ENCODE results near the gene HCN3.
"Not testable (repeated sequence)": the region's sequence is repeated elsewhere in the genome, so short reads cannot be mapped to it uniquely, and the experiment has no call there.

HCN3 gene

DNA sequence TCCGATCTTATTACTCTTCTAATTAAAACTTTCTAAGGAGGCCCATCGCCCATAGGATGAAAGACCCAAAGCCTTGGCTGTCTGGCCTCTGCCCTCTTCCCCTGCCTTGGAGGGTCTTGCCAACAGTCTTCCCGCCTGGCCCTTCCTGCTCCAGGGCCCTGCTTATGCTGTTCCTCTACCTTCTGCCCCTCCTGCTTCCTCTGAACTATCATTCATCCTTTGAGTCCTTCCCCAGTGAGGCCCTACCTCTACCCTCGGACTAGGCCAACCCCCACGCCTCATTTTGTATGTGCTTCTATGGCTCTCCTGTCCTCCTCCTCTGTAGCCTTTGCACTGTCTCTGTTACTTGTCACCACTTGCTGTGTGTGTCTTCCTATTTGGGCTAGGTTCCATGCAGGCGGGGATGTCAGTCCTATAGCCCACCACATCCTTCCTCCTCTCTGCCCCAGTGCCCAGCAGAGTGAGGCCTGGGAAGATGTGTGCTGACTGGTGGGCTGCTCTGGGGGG is 48.8 kb downstream of the HCN3 start:
- H3K4me3 Mint-ChIP-seq = peak overlapping the region; percentile 92
- peak overlapping the region; percentile 58 for H3K27ac Mint-ChIP-seq
- TF ChIP-seq, protein P1, sequence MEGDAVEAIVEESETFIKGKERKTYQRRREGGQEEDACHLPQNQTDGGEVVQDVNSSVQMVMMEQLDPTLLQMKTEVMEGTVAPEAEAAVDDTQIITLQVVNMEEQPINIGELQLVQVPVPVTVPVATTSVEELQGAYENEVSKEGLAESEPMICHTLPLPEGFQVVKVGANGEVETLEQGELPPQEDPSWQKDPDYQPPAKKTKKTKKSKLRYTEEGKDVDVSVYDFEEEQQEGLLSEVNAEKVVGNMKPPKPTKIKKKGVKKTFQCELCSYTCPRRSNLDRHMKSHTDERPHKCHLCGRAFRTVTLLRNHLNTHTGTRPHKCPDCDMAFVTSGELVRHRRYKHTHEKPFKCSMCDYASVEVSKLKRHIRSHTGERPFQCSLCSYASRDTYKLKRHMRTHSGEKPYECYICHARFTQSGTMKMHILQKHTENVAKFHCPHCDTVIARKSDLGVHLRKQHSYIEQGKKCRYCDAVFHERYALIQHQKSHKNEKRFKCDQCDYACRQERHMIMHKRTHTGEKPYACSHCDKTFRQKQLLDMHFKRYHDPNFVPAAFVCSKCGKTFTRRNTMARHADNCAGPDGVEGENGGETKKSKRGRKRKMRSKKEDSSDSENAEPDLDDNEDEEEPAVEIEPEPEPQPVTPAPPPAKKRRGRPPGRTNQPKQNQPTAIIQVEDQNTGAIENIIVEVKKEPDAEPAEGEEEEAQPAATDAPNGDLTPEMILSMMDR (IDR thresholded peaks at IDR 0.05) = no peak
- peaks cover 37% of the 10 kb centered on the region for H3K4me1 Mint-ChIP-seq
- H3K9me3 Mint-ChIP-seq = no peaks in the 10 kb centered on the region
- peaks cover 4% of the 10 kb centered on the region for H3K27me3 Mint-ChIP-seq (ENCODE audit: low read depth, poor library complexity)
- peaks cover 25% of the 10 kb centered on the region for H3K36me3 Mint-ChIP-seq (ENCODE audit: low read depth)
- DNase-seq = no peak

DNA sequence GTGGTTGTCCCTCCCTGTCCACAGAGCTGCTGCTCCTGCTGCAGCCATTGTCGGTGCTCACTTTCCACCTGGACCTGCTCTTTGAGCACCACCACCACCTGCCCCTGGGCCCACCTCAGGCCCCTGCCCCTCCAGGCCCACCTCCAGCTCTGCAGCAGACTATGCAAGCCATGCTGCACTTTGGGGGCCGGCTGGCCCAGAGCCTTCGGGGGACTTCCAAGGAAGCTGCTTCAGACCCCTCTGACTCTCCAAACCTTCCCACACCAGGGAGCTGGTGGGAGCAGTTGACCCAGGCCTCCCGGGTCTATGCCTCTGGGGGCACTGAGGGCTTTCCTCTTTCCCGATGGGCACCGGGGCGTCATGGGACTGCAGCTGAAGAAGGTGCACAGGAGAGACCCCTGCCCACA is 49.4 kb downstream of the HCN3 start:
- Mint-ChIP-seq H3K27me3 (ENCODE audit: low read depth, poor library complexity) (peaks cover 6% of the 10 kb centered on the region), H3K4me3 (peak overlapping the region; percentile 8), H3K9me3 (no peaks in the 10 kb centered on the region), H3K4me1 (peaks cover 32% of the 10 kb centered on the region), H3K27ac (no peak overlapping the region), H3K36me3 (ENCODE audit: low read depth) (peaks cover 29% of the 10 kb centered on the region)
- DNase-seq = no peak
- TF ChIP-seq, protein P1 (IDR thresholded peaks at IDR 0.05) = no peak

DNA sequence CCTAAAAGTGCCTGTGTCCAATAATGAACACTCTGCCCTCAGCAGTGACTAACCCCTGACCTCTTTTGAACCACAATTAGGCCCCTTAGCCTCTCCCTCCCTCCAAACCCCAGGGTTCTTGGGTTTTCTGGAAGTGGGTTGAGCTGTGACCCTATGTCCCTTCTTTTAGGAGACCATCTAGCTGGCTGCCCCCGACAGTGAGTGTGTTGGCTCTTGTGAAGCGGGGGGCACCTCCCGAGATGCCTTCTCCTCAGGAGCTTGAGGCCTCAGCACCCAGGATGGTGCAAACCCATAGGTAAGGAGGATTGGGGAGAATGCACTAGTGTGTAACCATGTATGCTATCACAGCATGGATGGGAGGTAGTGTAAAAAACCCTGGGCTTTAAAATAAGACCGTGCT is 50.7 kb downstream of the HCN3 start:
- peak overlapping the region; percentile 48 for H3K27ac Mint-ChIP-seq
- H3K4me1 Mint-ChIP-seq = peaks cover 22% of the 10 kb centered on the region

DNA sequence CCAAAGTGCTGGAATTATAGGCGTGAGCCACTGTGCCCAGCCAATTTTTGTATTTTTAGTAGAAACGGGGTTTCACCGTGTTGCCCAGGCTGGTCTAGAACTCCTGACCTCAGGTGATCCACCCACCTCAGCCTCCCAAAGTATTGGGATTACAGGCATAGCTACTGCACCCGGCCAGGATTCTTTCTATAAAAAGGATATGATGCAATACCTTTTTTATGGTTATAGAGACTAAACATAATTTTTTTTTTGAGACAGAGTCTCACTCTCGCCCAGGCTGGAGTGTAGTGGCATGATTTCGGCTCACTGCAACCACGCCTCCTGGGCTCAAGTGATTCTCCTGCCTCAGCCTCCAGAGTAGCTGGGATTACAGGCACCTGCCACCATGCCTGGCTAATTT is 51.6 kb downstream of the HCN3 start:
- H3K9me3 Mint-ChIP-seq; H3K27me3 Mint-ChIP-seq (ENCODE audit: low read depth, poor library complexity); H3K27ac Mint-ChIP-seq; DNase-seq; H3K4me3 Mint-ChIP-seq: not testable (repeated sequence)
- Mint-ChIP-seq H3K36me3 (ENCODE audit: low read depth) (peaks cover 35% of the 10 kb centered on the region), H3K4me1 (peaks cover 27% of the 10 kb centered on the region)

More for the DNA sequence above, 50.7 kb downstream of the HCN3 start:
- Mint-ChIP-seq H3K4me3 (peak overlapping the region; percentile 13), H3K9me3 (no peaks in the 10 kb centered on the region), H3K36me3 (ENCODE audit: low read depth) (peaks cover 29% of the 10 kb centered on the region), H3K27me3 (ENCODE audit: low read depth, poor library complexity) (peaks cover 3% of the 10 kb centered on the region)
- TF ChIP-seq, protein P1 (IDR thresholded peaks at IDR 0.05) = no peak
- no peak for DNase-seq

DNA sequence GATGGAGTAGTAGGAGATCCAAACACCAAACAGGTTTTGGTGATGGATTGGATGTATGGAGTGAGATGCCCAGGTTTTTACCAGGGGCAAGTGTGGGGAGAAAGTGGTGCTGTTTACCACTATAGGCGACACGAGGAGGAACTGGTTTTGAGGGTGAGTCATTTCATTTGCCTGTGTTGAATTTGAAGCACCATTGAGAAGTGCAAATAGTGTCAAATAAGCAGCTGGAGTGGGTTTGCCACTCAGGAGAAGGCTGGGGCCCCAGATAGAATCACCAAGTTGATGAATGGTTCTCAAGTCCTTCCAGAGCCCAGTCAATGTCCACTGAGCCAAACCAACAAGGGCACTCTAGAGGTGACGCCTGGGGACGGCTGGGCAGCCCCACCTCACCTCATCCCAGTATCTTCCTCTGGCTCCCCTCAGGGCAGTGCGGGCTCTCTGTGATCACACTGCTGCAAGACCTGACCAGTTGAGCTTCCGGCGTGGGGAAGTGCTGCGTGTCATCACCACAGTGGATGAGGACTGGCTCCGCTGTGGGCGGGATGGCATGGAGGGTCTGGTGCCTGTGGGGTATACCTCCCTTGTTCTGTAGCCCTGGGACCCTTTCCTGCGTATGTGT is 52.8 kb downstream of the HCN3 start:
- TF ChIP-seq, protein P1 (IDR thresholded peaks at IDR 0.05) = no peak
- Mint-ChIP-seq H3K36me3 (ENCODE audit: low read depth) (peaks cover 40% of the 10 kb centered on the region), H3K27ac (peak overlapping the region; percentile 38), H3K4me1 (peaks cover 31% of the 10 kb centered on the region), H3K9me3 (no peaks in the 10 kb centered on the region), H3K4me3 (no peak overlapping the region), H3K27me3 (ENCODE audit: low read depth, poor library complexity) (peaks cover 3% of the 10 kb centered on the region)
- no peak for DNase-seq

DNA sequence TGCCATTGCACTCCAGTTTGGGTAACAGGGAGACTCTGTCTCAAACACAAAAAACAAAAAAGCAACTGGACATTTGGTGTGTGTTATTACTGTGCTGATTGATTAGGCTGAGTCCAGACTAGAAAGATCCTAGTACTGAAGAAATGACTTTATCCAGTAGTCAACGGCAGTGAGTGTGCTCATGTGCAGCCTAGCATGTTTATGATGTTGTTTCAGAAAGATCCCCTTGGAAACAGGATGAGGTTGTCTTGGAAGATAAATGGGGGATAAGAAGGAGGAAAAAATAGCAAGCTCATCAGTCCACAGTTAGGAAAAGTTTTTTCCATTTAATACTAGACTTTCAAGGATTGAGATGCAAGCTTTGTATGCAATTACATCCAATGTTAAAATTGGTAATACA is 57.7 kb downstream of the HCN3 start:
- H3K4me3 Mint-ChIP-seq = no peak overlapping the region
- no peaks in the 10 kb centered on the region for H3K9me3 Mint-ChIP-seq
- peaks cover 10% of the 10 kb centered on the region for H3K4me1 Mint-ChIP-seq
- H3K27me3 Mint-ChIP-seq (ENCODE audit: low read depth, poor library complexity) = peaks cover 3% of the 10 kb centered on the region
- H3K36me3 Mint-ChIP-seq (ENCODE audit: low read depth) = peaks cover 66% of the 10 kb centered on the region
- no peak for DNase-seq
- TF ChIP-seq, protein P1 (IDR thresholded peaks at IDR 0.05) = no peak
- H3K27ac Mint-ChIP-seq = peak overlapping the region; percentile 57

All from nephron progenitor cell (in vitro differentiated cells).